ENCODE measurements around the gene RPL32. TPM values are rescaled to one million over a fixed set of nuclear protein-coding genes. Genes with fewer than 3 reads are reported as not detected.
A peak's percentile ranks its signal among the peaks of the same experiment; 100 is the strongest.
"Not testable (repeated sequence)": the region's sequence is repeated elsewhere in the genome, so short reads cannot be mapped to it uniquely, and the experiment has no call there.

Gene RPL32
- total RNA-seq, 1 experiment from 2014 or later, result 2,021 TPM

GRCh38 chr3:12840591-12841148 is 695 bp downstream of the RPL32 start:
- H2BK120ac ChIP-seq (ENCODE audit: low read depth, low read length, poor library complexity, severe bottlenecking), result no peak overlapping the region
- H3K56ac ChIP-seq (ENCODE audit: insufficient read length, low read depth, low read length), result peak overlapping the region; percentile 84
- H3K9me3 ChIP-seq (ENCODE audit: control insufficient read depth, low read depth, low read length), result no peaks in the 10 kb centered on the region
- H4K5ac ChIP-seq (ENCODE audit: insufficient read length, low read depth, low read length), result peak overlapping the region; percentile 99
- H3K79me1 ChIP-seq (ENCODE audit: insufficient read depth, low read depth, low read length, poor library complexity, severe bottlenecking), result peaks cover 10% of the 10 kb centered on the region
- H3K23ac ChIP-seq (ENCODE audit: insufficient read length, low read depth, low read length), result no peak overlapping the region
- no peak overlapping the region for H2BK20ac ChIP-seq (ENCODE audit: low read depth, low read length, poor library complexity, severe bottlenecking)
- H3K79me2 ChIP-seq (ENCODE audit: insufficient read depth, low read length), result peaks cover 27% of the 10 kb centered on the region
- peak overlapping the region; percentile 99 for H3K4ac ChIP-seq (ENCODE audit: low read depth, low read length)
- H4K91ac ChIP-seq (ENCODE audit: insufficient read length, low read depth, low read length), result peak overlapping the region; percentile 97
- Mint-ChIP-seq H3K4me1 (peaks cover 50 to 52% of the 10 kb centered on the region in 2 experiments), H3K27me3 (ENCODE audit: low read depth) (no peaks in the 10 kb centered on the region), H3K36me3 (ENCODE audit: insufficient read depth in 1 of 3, low read depth in 3 of 3) (peaks cover 50 to 59% (median 55%) of the 10 kb centered on the region in 3 experiments), H3K4me3 (peak overlapping the region; percentile 96 to 98), H3K27ac (peak overlapping the region; percentile 99 to 100 (median 100)), H3K9me3 (peaks cover 2 to 4% of the 10 kb centered on the region in 2 experiments; a peak in 4 of 5 replicates)
- peak overlapping the region; percentile 98 for H3K14ac ChIP-seq (ENCODE audit: insufficient read depth, low read length)
- H3K27me3 ChIP-seq (ENCODE audit: insufficient read depth, low read length), result no peaks in the 10 kb centered on the region
- H3T11ph ChIP-seq (ENCODE audit: low read length), result no peak overlapping the region
- H3K4me1 ChIP-seq (ENCODE audit: insufficient read depth, low read length), result peaks cover 3% of the 10 kb centered on the region
- DNase-seq, result no peak
- H3K23me2 ChIP-seq (ENCODE audit: insufficient read length, low read depth, low read length, poor library complexity, severe bottlenecking), result peaks cover 8% of the 10 kb centered on the region
- no peak overlapping the region for H2BK15ac ChIP-seq (ENCODE audit: low read depth, low read length)
- H2BK5ac ChIP-seq (ENCODE audit: insufficient read length, low read length), result peak overlapping the region; percentile 99
- H2BK12ac ChIP-seq (ENCODE audit: insufficient read length, low read depth, low read length), result no peak overlapping the region
- H3K18ac ChIP-seq (ENCODE audit: insufficient read length, low read depth, low read length), result peak overlapping the region; percentile 97
- H4K8ac ChIP-seq (replicated peaks; ENCODE audit: insufficient read length, low read depth, low read length), result peak overlapping the region; percentile 98
- no peak overlapping the region for H2AFZ ChIP-seq (ENCODE audit: low read length)
- H3K27ac ChIP-seq (ENCODE audit: insufficient read length, low read depth, low read length), result peak overlapping the region; percentile 33
- H2AK5ac ChIP-seq (ENCODE audit: insufficient read length, low read length), result peak overlapping the region; percentile 19
- WGBS (ENCODE audit: extremely low coverage, insufficient read length, low lambda C conversion rate), result no CpG with 5 or more reads among the region's 18 CpGs
- H4K20me1 ChIP-seq (ENCODE audit: control insufficient read depth, insufficient read depth, insufficient read length), result peaks cover 2% of the 10 kb centered on the region
- TF ChIP-seq CTCF (conservative IDR thresholded peaks at IDR 0.05), result no peak
- peak overlapping the region; percentile 84 for H3K4me2 ChIP-seq (ENCODE audit: insufficient read depth, insufficient read length, low read length)
- H3K9ac ChIP-seq (ENCODE audit: extremely low read depth, insufficient read length, low read length), result peak overlapping the region; percentile 100

- Mint-ChIP-seq H3K27ac (peak overlapping the region; percentile 78 to 100 (median 99); a peak in 5 of 7 replicates), H3K36me3 (ENCODE audit: insufficient read depth in 1 of 3, low read depth in 3 of 3) (peaks cover 54 to 62% (median 58%) of the 10 kb centered on the region in 3 experiments), H3K4me3 (peak overlapping the region; percentile 96 to 98), H3K4me1 (peaks cover 48 to 51% of the 10 kb centered on the region in 2 experiments)
- H3K23me2 ChIP-seq (ENCODE audit: insufficient read length, low read depth, low read length, poor library complexity, severe bottlenecking); H3K4ac ChIP-seq (ENCODE audit: low read depth, low read length); H2BK120ac ChIP-seq (ENCODE audit: low read depth, low read length, poor library complexity, severe bottlenecking); H2AK5ac ChIP-seq (ENCODE audit: insufficient read length, low read length); H2BK20ac ChIP-seq (ENCODE audit: low read depth, low read length, poor library complexity, severe bottlenecking); H3K23ac ChIP-seq (ENCODE audit: insufficient read length, low read depth, low read length); H3K9me3 ChIP-seq (ENCODE audit: control insufficient read depth, low read depth, low read length); H2BK12ac ChIP-seq (ENCODE audit: insufficient read length, low read depth, low read length); H3K27me3 ChIP-seq (ENCODE audit: insufficient read depth, low read length); H4K20me1 ChIP-seq (ENCODE audit: control insufficient read depth, insufficient read depth, insufficient read length); H3K9me3 Mint-ChIP-seq; H2AFZ ChIP-seq (ENCODE audit: low read length); H3K14ac ChIP-seq (ENCODE audit: insufficient read depth, low read length); H4K91ac ChIP-seq (ENCODE audit: insufficient read length, low read depth, low read length); H3T11ph ChIP-seq (ENCODE audit: low read length); H3K56ac ChIP-seq (ENCODE audit: insufficient read length, low read depth, low read length); H4K8ac ChIP-seq (replicated peaks; ENCODE audit: insufficient read length, low read depth, low read length); H4K5ac ChIP-seq (ENCODE audit: insufficient read length, low read depth, low read length); H2BK5ac ChIP-seq (ENCODE audit: insufficient read length, low read length); H3K4me1 ChIP-seq (ENCODE audit: insufficient read depth, low read length); H2BK15ac ChIP-seq (ENCODE audit: low read depth, low read length); H3K18ac ChIP-seq (ENCODE audit: insufficient read length, low read depth, low read length); H3K27ac ChIP-seq (ENCODE audit: insufficient read length, low read depth, low read length); H3K27me3 Mint-ChIP-seq (ENCODE audit: low read depth); DNase-seq: not testable (repeated sequence)
- peak overlapping the region; percentile 100 for H3K9ac ChIP-seq (ENCODE audit: extremely low read depth, insufficient read length, low read length)
- H3K79me2 ChIP-seq (ENCODE audit: insufficient read depth, low read length), result peaks cover 27% of the 10 kb centered on the region
- WGBS (ENCODE audit: extremely low coverage, insufficient read length, low lambda C conversion rate), result no CpG with 5 or more reads among the region's 10 CpGs
- H3K79me1 ChIP-seq (ENCODE audit: insufficient read depth, low read depth, low read length, poor library complexity, severe bottlenecking), result peaks cover 10% of the 10 kb centered on the region
- peak overlapping the region; percentile 84 for H3K4me2 ChIP-seq (ENCODE audit: insufficient read depth, insufficient read length, low read length)
Measured at GRCh38 chr3:12840148-12840547, 1.2 kb downstream of the RPL32 start.
